A673 (cell line): ENCODE results near the gene MYO15B.

Experiments used
- CTCF ChIP-seq: fragments of 300-800, 200-600 bp; sonication (generic); conservative IDR thresholded peaks from 2 replicates; pipeline ENCODE4 v1.5.1; 2017; ENCODE audit warnings: low read depth, mild to moderate bottlenecking, antibody characterized with exemption, low read length, moderate library complexity, mixed read lengths
- EZH2 ChIP-seq: fragments of 200-600 bp; sonication (generic); IDR thresholded peaks from 2 replicates; pipeline ENCODE4 v1.6.1; 2017; ENCODE audit warnings: borderline replicate concordance, low read depth, mild to moderate bottlenecking, mixed read lengths, antibody characterized with exemption, low read length; ENCODE audit not compliant: poor library complexity, severe bottlenecking

GRCh38 chr17:75640556-75641119 lies 53.0 kb downstream of the MYO15B start:
- no peak for TF ChIP-seq CTCF
- no peak for TF ChIP-seq EZH2
